GM12878 (cell line): ENCODE results near the gene RND2. TPM values are rescaled to one million over a fixed set of nuclear protein-coding genes. Genes with fewer than 3 reads are reported as not detected.

Experiments
- ATAC-seq: fragments of 200-7000 bp; cut with Tn5 transposase; 3 replicates; pipeline ENCODE4 v1.9.1; 2020; ENCODE audit warnings: mild to moderate bottlenecking, moderate library complexity
- BruUV-seq: library from RNA; stranded (reverse); fragments of 400-500 nt; replicated peaks from 2 replicates; lab custom pipeline; 2021; lab: Mats Ljungman, UMichigan
- CTCF ChIA-PET: fragments of 300-600 bp; sonication (Branson Sonifier 250); formaldehyde crosslinking; extraction: SDS; loops from one replicate; lab custom pipeline; 2021; ENCODE audit warnings: inconsistent platforms; lab: Yijun Ruan, JAX
- POLR2A ChIA-PET: fragments of 350-600 bp; formaldehyde crosslinking; extraction: SDS; loops from one replicate; lab custom pipeline; 2021; ENCODE audit warnings: inconsistent platforms; lab: Charles Lee
- RAD21 ChIA-PET: fragments of 300-600 bp; sonication (Branson Sonifier 250); formaldehyde crosslinking; loops from one replicate; lab custom pipeline; 2023; ENCODE audit warnings: antibody characterized with exemption; ENCODE audit not compliant: unreplicated experiment; lab: Charles Lee
- SMC1A ChIA-PET: fragments of 300-600 bp; sonication (Branson Sonifier 250); formaldehyde crosslinking; loops from one replicate; lab custom pipeline; 2023; ENCODE audit not compliant: unreplicated experiment, uncharacterized antibody; lab: Charles Lee
- DNase-seq: peaks from one replicate; pipeline ENCODE4 v3.0.0-alpha.2; 2011; ENCODE audit warnings: low read depth, low spot score
- FAIRE-seq: peaks from 3 replicates; lab custom pipeline; 2011; peaks lifted over from hg19 to GRCh38; lab: Jason Lieb, UNC
- H2AFZ ChIP-seq: 2 replicates; pipeline ENCODE4 v1.6.0; 2011; ENCODE audit warnings: low read depth, low read length, control low read depth; ENCODE audit not compliant: control insufficient read depth
- H3K27ac ChIP-seq: 2 replicates; pipeline ENCODE4 v1.5.1; 2011; ENCODE audit warnings: control low read depth; ENCODE audit not compliant: control insufficient read depth, insufficient read depth
- H3K27me3 ChIP-seq, 2 experiments: replicated peaks in 1 of 2; 2 replicates each; pipeline versions ENCODE4 v1.6.0 to v1.6.1; 2011; ENCODE audit warnings: low read length in 1 of 2; ENCODE audit not compliant: control insufficient read depth in 2 of 2, insufficient read depth in 2 of 2
- H3K36me3 ChIP-seq, 2 experiments: 2 replicates each; pipeline ENCODE4 v1.5.1; 2011; ENCODE audit warnings: low read length in 1 of 2; ENCODE audit not compliant: control insufficient read depth in 2 of 2, insufficient read depth in 2 of 2
- H3K4me1 ChIP-seq: 2 replicates; pipeline ENCODE4 v1.6.1; 2011; ENCODE audit warnings: mild to moderate bottlenecking, low read length, moderate library complexity, mixed read lengths; ENCODE audit not compliant: control insufficient read depth, insufficient read depth
- H3K4me2 ChIP-seq: 2 replicates; pipeline ENCODE4 v1.6.0; 2011; ENCODE audit warnings: control low read depth; ENCODE audit not compliant: control insufficient read depth, insufficient read depth
- H3K4me3 ChIP-seq: fragments of 200-600 bp; sonication (generic); 2 replicates; pipeline ENCODE4 v1.5.1; 2016
- H3K79me2 ChIP-seq: 2 replicates; pipeline ENCODE4 v1.6.0; 2011; ENCODE audit warnings: low read length; ENCODE audit not compliant: control insufficient read depth, insufficient read depth
- H3K9ac ChIP-seq: 2 replicates; pipeline ENCODE4 v1.8.0; 2011; ENCODE audit warnings: low read length, control low read depth, mixed read lengths; ENCODE audit not compliant: control insufficient read depth, insufficient read depth
- H3K9me3 ChIP-seq: replicated peaks from 3 replicates; pipeline ENCODE4 v1.5.1; 2011; ENCODE audit warnings: mild to moderate bottlenecking, low read length; ENCODE audit not compliant: control insufficient read depth, insufficient read depth
- H4K20me1 ChIP-seq: 2 replicates; pipeline ENCODE4 v1.6.0; 2011; ENCODE audit not compliant: control insufficient read depth, insufficient read depth
- BRCA1 ChIP-seq: IDR thresholded peaks from 2 replicates; pipeline ENCODE4 v1.6.1; 2011; ENCODE audit warnings: low read depth, low read length, improper control_type of control experiment
- CBX3 ChIP-seq: fragments of 200-600 bp; sonication (generic); IDR thresholded peaks from 2 replicates; pipeline ENCODE4 v1.6.1; 2016; ENCODE audit warnings: low read depth, borderline replicate concordance
- ETV6 ChIP-seq, 2 experiments: fragments of 450-650 bp in 1 of 2; IDR thresholded peaks in 1 of 2; conservative IDR thresholded peaks in 1 of 2; 2 replicates each; pipeline ENCODE4 v1.6.1; 2014; ENCODE audit warnings: antibody characterized with exemption in 1 of 2, borderline replicate concordance in 1 of 2, low read depth in 1 of 2, mild to moderate bottlenecking in 1 of 2, moderate library complexity in 1 of 2
- FOS ChIP-seq: IDR thresholded peaks from 3 replicates; pipeline ENCODE4 v1.6.1; 2011; ENCODE audit warnings: borderline replicate concordance; ENCODE audit not compliant: insufficient read length; ENCODE audit errors: extremely low read depth
- FOXK2 ChIP-seq: fragments of 450-650 bp; IDR thresholded peaks from 2 replicates; pipeline ENCODE4 v1.6.1; 2017; ENCODE audit warnings: mild to moderate bottlenecking, moderate library complexity
- FOXM1 ChIP-seq: IDR thresholded peaks from 2 replicates; pipeline ENCODE4 v1.6.1; 2012; ENCODE audit warnings: low read depth, mild to moderate bottlenecking, inconsistent platforms, low read length, moderate library complexity
- IRF4 ChIP-seq: IDR thresholded peaks from 2 replicates; pipeline ENCODE4 v1.6.1; 2011; ENCODE audit warnings: low read depth, low read length
- LARP7 ChIP-seq: fragments of 450-650 bp; IDR thresholded peaks from 2 replicates; pipeline ENCODE4 v1.6.1; 2017; ENCODE audit warnings: mild to moderate bottlenecking
- NFIC ChIP-seq: IDR thresholded peaks from 2 replicates; pipeline ENCODE4 v1.6.1; 2012; ENCODE audit warnings: low read depth, mild to moderate bottlenecking, inconsistent platforms, low read length, moderate library complexity
- NFXL1 ChIP-seq: fragments of 450-650 bp; IDR thresholded peaks from 2 replicates; pipeline ENCODE4 v1.6.1; 2017; ENCODE audit warnings: antibody characterized with exemption, mild to moderate bottlenecking, borderline replicate concordance
- PAX5 ChIP-seq: IDR thresholded peaks from 2 replicates; pipeline ENCODE4 v1.6.1; 2011; ENCODE audit warnings: low read depth, low read length, borderline replicate concordance
- POLR2A ChIP-seq: IDR thresholded peaks from 2 replicates; pipeline ENCODE4 v1.6.1; 2011; ENCODE audit warnings: low read depth, mild to moderate bottlenecking, low read length
- POLR2AphosphoS2 ChIP-seq: IDR thresholded peaks from 2 replicates; pipeline ENCODE4 v1.6.1; 2011; ENCODE audit warnings: low read depth, mild to moderate bottlenecking, low read length, improper control_type of control experiment, moderate library complexity
- SIN3A ChIP-seq: IDR thresholded peaks from 2 replicates; pipeline ENCODE4 v1.6.1; 2012; ENCODE audit warnings: low read depth, low read length, improper control_type of control experiment
- SIX5 ChIP-seq: IDR thresholded peaks from 2 replicates; pipeline ENCODE4 v1.6.1; 2011; ENCODE audit warnings: mild to moderate bottlenecking, low read depth, low read length, moderate library complexity; ENCODE audit not compliant: severe bottlenecking
- TAF1 ChIP-seq: IDR thresholded peaks from 2 replicates; pipeline ENCODE4 v1.6.1; 2011; ENCODE audit warnings: mild to moderate bottlenecking, low read depth, low read length, borderline replicate concordance
- WRNIP1 ChIP-seq: IDR thresholded peaks from 2 replicates; pipeline ENCODE4 v1.6.1; 2011; ENCODE audit warnings: low read depth, low read length, improper control_type of control experiment, borderline replicate concordance
- ZNF207 ChIP-seq: fragments of 450-650 bp; IDR thresholded peaks from 2 replicates; pipeline ENCODE4 v1.6.1; 2014; ENCODE audit warnings: antibody characterized with exemption, mild to moderate bottlenecking, borderline replicate concordance
- ZNF24 ChIP-seq: fragments of 450-650 bp; IDR thresholded peaks from 2 replicates; pipeline ENCODE4 v1.6.1; 2017; ENCODE audit warnings: antibody characterized with exemption, mild to moderate bottlenecking
- ZNF622 ChIP-seq: fragments of 450-650 bp; IDR thresholded peaks from 2 replicates; pipeline ENCODE4 v1.6.1; 2017; ENCODE audit warnings: mild to moderate bottlenecking, inconsistent platforms
- WGBS: methylation state at CpG from one replicate; pipeline ENCODE4 v1.1.6; 2016; ENCODE audit warnings: low lambda C conversion rate; ENCODE audit not compliant: insufficient replicate concordance, insufficient coverage; ENCODE audit errors: missing lambda C conversion rate; 5-methylcytosine and 5-hydroxymethylcytosine counted together
- in situ Hi-C: fragments of 300-500 bp; cut with MboI; formaldehyde crosslinking; loops from 9 replicates; pipeline ENCODE4 v1.14.3; 2018; ENCODE audit warnings: mixed read lengths
- intact Hi-C: fragments of 100-400 bp; cut with micrococcal nuclease; formaldehyde crosslinking; loops from one replicate; pipeline ENCODE4 v1.14.2; 2022; ENCODE audit not compliant: unreplicated experiment
- polyA plus RNA-seq, 11 experiments: library from polyadenylated mRNA; depleted of rRNA in 4 of 11; unstranded in 6 of 11; stranded (reverse) in 5 of 11; fragments of >200 nt; fragmentation: Nextera tagmentation in 4 of 11; fragmentation: Illumina TruSeq in 1 of 11; extraction: Ambion mirVana in 4 of 11; extraction: Trizol in 1 of 11; gene quantifications; 1 replicate in 1 of 11; 2 replicates in 10 of 11; pipeline versions ENCODE4 v1.2.1 to v1.2.3, GENCODE V29; 2011 to 2016; ENCODE audit warnings: inconsistent platforms in 2 of 11, missing spikeins in 2 of 11, low read depth in 1 of 11
- total RNA-seq, 4 experiments: library from RNA; depleted of rRNA in 3 of 4; stranded (reverse); fragments of >200 nt in 3 of 4; fragmentation: Illumina TruSeq in 1 of 4; extraction: Trizol in 1 of 4; gene quantifications; 2 replicates each; pipeline versions ENCODE4 v1.2.1 to v1.2.3, GENCODE V29; 2013 to 2021
- TF ChIP-seq, protein P1 (sequence below): fragments of 450-650 bp; IDR thresholded peaks from 2 replicates; pipeline ENCODE4 v1.6.1; 2017; ENCODE audit warnings: low read depth, mild to moderate bottlenecking, moderate library complexity
- TF ChIP-seq, protein P2 (sequence below): IDR thresholded peaks from 2 replicates; pipeline ENCODE4 v1.6.1; 2011; ENCODE audit warnings: low read depth, low read length, improper control_type of control experiment, borderline replicate concordance

The RND2 gene
- total and polyA plus RNA-seq, 10 of the 15 experiments (the other 5 are each of a cell fraction or from before 2014, with no cell fraction given) = 0.01 to 0.05 (median 0.03) TPM; not detected in 6

DNA sequence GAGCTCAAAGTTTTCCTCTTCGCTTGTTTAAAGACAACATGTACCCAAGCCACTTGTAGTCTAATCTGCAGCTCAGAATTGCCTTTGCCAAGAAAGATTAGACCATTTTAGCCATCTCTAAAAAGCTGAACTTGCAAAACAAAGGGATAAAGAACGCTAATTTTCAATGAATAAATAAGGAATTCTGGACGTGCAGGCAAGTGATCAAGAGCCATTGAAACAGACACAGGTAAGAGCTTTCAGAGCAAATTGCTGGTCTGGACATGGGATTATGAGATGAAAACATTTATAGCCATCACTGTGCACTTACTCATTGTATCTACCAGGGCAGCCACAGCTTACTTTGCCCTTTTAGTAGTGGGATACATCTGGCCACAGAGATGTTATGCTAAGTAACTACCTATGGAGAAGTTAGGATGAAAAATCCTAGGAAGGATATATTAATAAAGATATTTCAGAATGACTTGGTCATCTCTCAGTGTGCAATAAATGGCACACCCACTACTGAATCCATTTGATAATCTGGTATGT lies 44.4 kb downstream of the RND2 start (continued):
- TF ChIP-seq SIX5 (no peak), LARP7 (no peak), ZNF24 (no peak), IRF4 (no peak), POLR2AphosphoS2 (no peak), ZNF207 (no peak), SIN3A (no peak), FOXM1 (no peak)

DNA sequence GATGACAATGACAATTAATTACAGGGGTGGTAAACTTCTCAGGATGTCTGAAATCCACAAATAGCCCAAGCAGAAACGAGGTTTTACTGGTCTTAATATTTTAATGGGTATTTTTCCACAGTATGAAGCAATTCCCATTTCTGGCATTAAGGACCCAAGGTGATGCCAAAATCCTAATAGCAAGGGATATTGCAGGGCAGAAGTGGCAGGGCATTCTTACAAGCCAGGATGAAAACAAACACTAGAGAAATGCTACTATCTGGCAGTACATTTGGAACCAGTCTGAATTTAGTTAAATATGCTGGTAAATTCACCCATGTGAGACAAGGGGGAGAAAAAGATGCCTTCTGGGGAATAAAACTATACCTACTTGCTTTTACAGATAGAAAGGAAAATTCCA lies 45.2 kb downstream of the RND2 start:
- DNase-seq (no peak), FAIRE-seq (no peak), ATAC-seq (no peak)
- CTCF ChIA-PET = no interaction called here
- Histone ChIP-seq H3K36me3 (peaks cover 0 to 9% of the 10 kb centered on the region in 2 experiments; a peak in 2 of 4 replicates), H3K27me3 (no peaks in the 10 kb centered on the region), H2AFZ (no peak overlapping the region), H3K4me1 (no peaks in the 10 kb centered on the region), H3K27ac (no peak overlapping the region), H3K79me2 (no peaks in the 10 kb centered on the region), H4K20me1 (no peaks in the 10 kb centered on the region), H3K9ac (no peak overlapping the region), H3K4me2 (no peak overlapping the region), H3K4me3 (no peak overlapping the region), H3K9me3 (no peaks in the 10 kb centered on the region)
- SMC1A ChIA-PET = interaction anchor here (1.6 kb wide), 1 partner anchor 14 kb away, joined by 4 read pairs; no protein-coding TSS in a partner anchor
- intact Hi-C loops (no loop called here), in situ Hi-C loops (no loop called here)
- no TSS peak for BruUV-seq
- RAD21 ChIA-PET = no interaction called here
- 100% methylated on average over 1 of the region's 1 CpG for WGBS
- POLR2A ChIA-PET = no interaction called here
- no peak for TF ChIP-seq FOXK2
- no peak for TF ChIP-seq BRCA1
- TF ChIP-seq FOS = no peak
- no peak for TF ChIP-seq TAF1
- TF ChIP-seq, protein P1, sequence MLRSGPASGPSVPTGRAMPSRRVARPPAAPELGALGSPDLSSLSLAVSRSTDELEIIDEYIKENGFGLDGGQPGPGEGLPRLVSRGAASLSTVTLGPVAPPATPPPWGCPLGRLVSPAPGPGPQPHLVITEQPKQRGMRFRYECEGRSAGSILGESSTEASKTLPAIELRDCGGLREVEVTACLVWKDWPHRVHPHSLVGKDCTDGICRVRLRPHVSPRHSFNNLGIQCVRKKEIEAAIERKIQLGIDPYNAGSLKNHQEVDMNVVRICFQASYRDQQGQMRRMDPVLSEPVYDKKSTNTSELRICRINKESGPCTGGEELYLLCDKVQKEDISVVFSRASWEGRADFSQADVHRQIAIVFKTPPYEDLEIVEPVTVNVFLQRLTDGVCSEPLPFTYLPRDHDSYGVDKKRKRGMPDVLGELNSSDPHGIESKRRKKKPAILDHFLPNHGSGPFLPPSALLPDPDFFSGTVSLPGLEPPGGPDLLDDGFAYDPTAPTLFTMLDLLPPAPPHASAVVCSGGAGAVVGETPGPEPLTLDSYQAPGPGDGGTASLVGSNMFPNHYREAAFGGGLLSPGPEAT = no peak
- no peak for TF ChIP-seq NFIC
- TF ChIP-seq SIX5 = no peak
- no peak for TF ChIP-seq CBX3
- TF ChIP-seq ZNF622 = no peak
- TF ChIP-seq, protein P2, sequence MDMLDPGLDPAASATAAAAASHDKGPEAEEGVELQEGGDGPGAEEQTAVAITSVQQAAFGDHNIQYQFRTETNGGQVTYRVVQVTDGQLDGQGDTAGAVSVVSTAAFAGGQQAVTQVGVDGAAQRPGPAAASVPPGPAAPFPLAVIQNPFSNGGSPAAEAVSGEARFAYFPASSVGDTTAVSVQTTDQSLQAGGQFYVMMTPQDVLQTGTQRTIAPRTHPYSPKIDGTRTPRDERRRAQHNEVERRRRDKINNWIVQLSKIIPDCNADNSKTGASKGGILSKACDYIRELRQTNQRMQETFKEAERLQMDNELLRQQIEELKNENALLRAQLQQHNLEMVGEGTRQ = no peak
- no peak for TF ChIP-seq POLR2A
- no peak for TF ChIP-seq PAX5
- TF ChIP-seq NFXL1 = no peak
- TF ChIP-seq WRNIP1 = no peak
- no peak for TF ChIP-seq ETV6 (conservative IDR thresholded peaks at IDR 0.05 in 1 of 2, IDR thresholded peaks at IDR 0.05 in 1 of 2; ENCODE audit: borderline replicate concordance in 1 of 2, low read depth in 1 of 2)
